Type B pancreatic cell (in vitro differentiated cells): ENCODE measurements around the gene GFOD1. TPM values are rescaled to one million over a fixed set of nuclear protein-coding genes. Genes with fewer than 3 reads are reported as not detected.

Source experiments
- DNase-seq: peaks from one replicate; pipeline ENCODE4 v3.0.0; 2021; ENCODE audit warnings: mixed read lengths; ENCODE audit not compliant: unreplicated experiment; ENCODE audit errors: extremely low spot score
- H3K27ac Mint-ChIP-seq: 2 replicates; pipeline ENCODE4 v1.8.0; 2021; ENCODE audit warnings: mild to moderate bottlenecking, mixed read lengths
- H3K27me3 Mint-ChIP-seq: 2 replicates; pipeline ENCODE4 v1.8.0; 2021; ENCODE audit warnings: mixed read lengths
- H3K36me3 Mint-ChIP-seq: 2 replicates; pipeline ENCODE4 v1.8.0; 2021; ENCODE audit warnings: mixed read lengths
- H3K4me1 Mint-ChIP-seq: one replicate; pipeline ENCODE4 v1.8.0; 2021; ENCODE audit warnings: mixed read lengths; ENCODE audit not compliant: unreplicated experiment
- H3K4me3 Mint-ChIP-seq: 2 replicates; pipeline ENCODE4 v1.8.0; 2021; ENCODE audit warnings: mild to moderate bottlenecking, mixed read lengths
- H3K9me3 Mint-ChIP-seq: 2 replicates; pipeline ENCODE4 v1.8.0; 2021; ENCODE audit warnings: mixed read lengths
- CTCF ChIP-seq: fragments of 200-600 bp; sonication (generic); conservative IDR thresholded peaks from 2 replicates; pipeline ENCODE4 v1.5.0; 2021; ENCODE audit warnings: antibody characterized with exemption, mild to moderate bottlenecking
- total RNA-seq: library from RNA; stranded (reverse); gene quantifications from 2 replicates; pipeline ENCODE4 v1.2.1, GENCODE V29; 2021; ENCODE audit warnings: low replicate concordance

GFOD1 gene
- total RNA-seq, 1 donor from 2014 or later, result 4.8 TPM

- no peak for TF ChIP-seq CTCF
- Mint-ChIP-seq H3K9me3 (no peaks in the 10 kb centered on the region), H3K4me1 (peaks cover 23% of the 10 kb centered on the region), H3K27ac (no peak overlapping the region), H3K36me3 (no peaks in the 10 kb centered on the region), H3K27me3 (no peaks in the 10 kb centered on the region), H3K4me3 (no peak overlapping the region)
- no peak for DNase-seq
These were observed 136.1 kb downstream of the GFOD1 start for GRCh38 chr6:13351271-13351670.

GRCh38 chr6:13349811-13350506, 137.4 kb downstream of the GFOD1 start:
- H3K4me3 Mint-ChIP-seq, result no peak overlapping the region
- H3K9me3 Mint-ChIP-seq, result no peaks in the 10 kb centered on the region
- H3K27me3 Mint-ChIP-seq, result no peaks in the 10 kb centered on the region
- H3K36me3 Mint-ChIP-seq, result no peaks in the 10 kb centered on the region
- DNase-seq, result no peak
- TF ChIP-seq CTCF, result no peak
- H3K27ac Mint-ChIP-seq, result no peak overlapping the region
- peaks cover 15% of the 10 kb centered on the region for H3K4me1 Mint-ChIP-seq

- Mint-ChIP-seq H3K4me3 (no peak overlapping the region), H3K27ac (no peak overlapping the region), H3K27me3 (no peaks in the 10 kb centered on the region), H3K4me1 (peaks cover 8% of the 10 kb centered on the region), H3K9me3 (no peaks in the 10 kb centered on the region), H3K36me3 (no peaks in the 10 kb centered on the region)
- TF ChIP-seq CTCF, result no peak
- no peak for DNase-seq
These were observed 138.9 kb downstream of the GFOD1 start for GRCh38 chr6:13348334-13349113.

- no peaks in the 10 kb centered on the region for H3K27me3 Mint-ChIP-seq
- H3K27ac Mint-ChIP-seq, result no peak overlapping the region
- no peak for TF ChIP-seq CTCF
- no peak overlapping the region for H3K4me3 Mint-ChIP-seq
- H3K4me1 Mint-ChIP-seq, result peaks cover 5% of the 10 kb centered on the region
- DNase-seq, result no peak
- H3K36me3 Mint-ChIP-seq, result no peaks in the 10 kb centered on the region
- peaks cover 10% of the 10 kb centered on the region for H3K9me3 Mint-ChIP-seq
These were observed 141.2 kb downstream of the GFOD1 start for GRCh38 chr6:13346245-13346644.

GRCh38 chr6:13342414-13343019, 144.9 kb downstream of the GFOD1 start:
- DNase-seq, result no peak
- H3K36me3 Mint-ChIP-seq, result no peaks in the 10 kb centered on the region
- H3K4me3 Mint-ChIP-seq, result no peak overlapping the region
- no peak for TF ChIP-seq CTCF
- H3K9me3 Mint-ChIP-seq, result peaks cover 10% of the 10 kb centered on the region
- H3K4me1 Mint-ChIP-seq, result no peaks in the 10 kb centered on the region
- H3K27me3 Mint-ChIP-seq, result no peaks in the 10 kb centered on the region
- H3K27ac Mint-ChIP-seq, result no peak overlapping the region
